Memory B cell (primary cell): Measurements from ENCODE around the gene DDX23.

ENCODE experiments used
- ATAC-seq: fragments of 150-1000 bp; cut with Tn5 transposase; 2 replicates; pipeline ENCODE4 v1.10.0; 2021; ENCODE audit warnings: low read depth, mild to moderate bottlenecking, moderate library complexity
- DNase-seq, 2 donors: peaks; one replicate each; pipeline ENCODE4 v3.0.0; 2022; ENCODE audit warnings: low spot score in 2 of 2
- H3K27ac Mint-ChIP-seq: one replicate; pipeline ENCODE4 v1.8.0; 2022; ENCODE audit warnings: mild to moderate bottlenecking, moderate library complexity, mixed read lengths
- H3K27me3 Mint-ChIP-seq: one replicate; pipeline ENCODE4 v1.8.0; 2022; ENCODE audit warnings: mixed read lengths
- H3K36me3 Mint-ChIP-seq: one replicate; pipeline ENCODE4 v1.8.0; 2022; ENCODE audit warnings: mild to moderate bottlenecking, mixed read lengths
- H3K4me1 Mint-ChIP-seq: one replicate; pipeline ENCODE4 v1.8.0; 2022; ENCODE audit warnings: mixed read lengths
- H3K4me3 Mint-ChIP-seq: one replicate; pipeline ENCODE4 v1.8.0; 2022; ENCODE audit warnings: mild to moderate bottlenecking, moderate library complexity, mixed read lengths
- H3K9me3 Mint-ChIP-seq: one replicate; pipeline ENCODE4 v1.8.0; 2022; ENCODE audit warnings: mixed read lengths

Gene DDX23

GRCh38 chr12:48788524-48788853, 63.5 kb downstream of the DDX23 start:
- no peak overlapping the region for H3K27ac Mint-ChIP-seq
- H3K27me3 Mint-ChIP-seq = peaks cover 34% of the 10 kb centered on the region
- peak overlapping the region; percentile 73 for H3K4me3 Mint-ChIP-seq
- peaks cover 12% of the 10 kb centered on the region for H3K4me1 Mint-ChIP-seq
- H3K9me3 Mint-ChIP-seq = no peaks in the 10 kb centered on the region
- no peak for DNase-seq
- no peak for ATAC-seq
- H3K36me3 Mint-ChIP-seq = no peaks in the 10 kb centered on the region

GRCh38 chr12:48787791-48788523, 64.0 kb downstream of the DDX23 start:
- Mint-ChIP-seq H3K9me3 (no peaks in the 10 kb centered on the region), H3K27ac (no peak overlapping the region), H3K4me3 (peak overlapping the region; percentile 73), H3K27me3 (peaks cover 31% of the 10 kb centered on the region), H3K4me1 (peaks cover 12% of the 10 kb centered on the region), H3K36me3 (no peaks in the 10 kb centered on the region)
- DNase-seq (no peak), ATAC-seq (no peak)

GRCh38 chr12:48786591-48787544, 65.1 kb downstream of the DDX23 start:
- DNase-seq = no peak
- H3K27ac Mint-ChIP-seq = no peak overlapping the region
- no peak overlapping the region for H3K4me3 Mint-ChIP-seq
- ATAC-seq = no peak
- H3K27me3 Mint-ChIP-seq = peaks cover 35% of the 10 kb centered on the region
- peaks cover 12% of the 10 kb centered on the region for H3K4me1 Mint-ChIP-seq
- no peaks in the 10 kb centered on the region for H3K9me3 Mint-ChIP-seq
- H3K36me3 Mint-ChIP-seq = no peaks in the 10 kb centered on the region

- ATAC-seq = no peak
- H3K27ac Mint-ChIP-seq = no peak overlapping the region
- H3K9me3 Mint-ChIP-seq = no peaks in the 10 kb centered on the region
- peaks cover under 1% of the 10 kb centered on the region for H3K4me1 Mint-ChIP-seq
- H3K36me3 Mint-ChIP-seq = no peaks in the 10 kb centered on the region
- H3K27me3 Mint-ChIP-seq = peaks cover 20% of the 10 kb centered on the region
- no peak for DNase-seq
- H3K4me3 Mint-ChIP-seq = no peak overlapping the region
Observed at GRCh38 chr12:48783432-48783831, 68.5 kb downstream of the DDX23 start.

- no peaks in the 10 kb centered on the region for H3K36me3 Mint-ChIP-seq
- no peak for ATAC-seq
- H3K4me1 Mint-ChIP-seq = no peaks in the 10 kb centered on the region
- no peak overlapping the region for H3K4me3 Mint-ChIP-seq
- H3K9me3 Mint-ChIP-seq = no peaks in the 10 kb centered on the region
- H3K27ac Mint-ChIP-seq = no peak overlapping the region
- H3K27me3 Mint-ChIP-seq = peaks cover 15% of the 10 kb centered on the region
- DNase-seq = no peak
Observed at GRCh38 chr12:48782457-48783395, 69.2 kb downstream of the DDX23 start.

GRCh38 chr12:48781750-48782456, 70.1 kb downstream of the DDX23 start:
- H3K36me3 Mint-ChIP-seq = no peaks in the 10 kb centered on the region
- peaks cover 11% of the 10 kb centered on the region for H3K27me3 Mint-ChIP-seq
- no peaks in the 10 kb centered on the region for H3K9me3 Mint-ChIP-seq
- no peak overlapping the region for H3K27ac Mint-ChIP-seq
- H3K4me3 Mint-ChIP-seq = no peak overlapping the region
- ATAC-seq (no peak), DNase-seq (no peak)
- H3K4me1 Mint-ChIP-seq = no peaks in the 10 kb centered on the region

- ATAC-seq (no peak), DNase-seq (no peak)
- H3K4me1 Mint-ChIP-seq = no peaks in the 10 kb centered on the region
- H3K36me3 Mint-ChIP-seq = no peaks in the 10 kb centered on the region
- H3K27me3 Mint-ChIP-seq = peaks cover 6% of the 10 kb centered on the region
- no peak overlapping the region for H3K27ac Mint-ChIP-seq
- H3K9me3 Mint-ChIP-seq = no peaks in the 10 kb centered on the region
- no peak overlapping the region for H3K4me3 Mint-ChIP-seq
Observed at GRCh38 chr12:48780381-48781025, 71.5 kb downstream of the DDX23 start.

GRCh38 chr12:48779869-48780268, 72.1 kb downstream of the DDX23 start:
- Mint-ChIP-seq H3K27ac (no peak overlapping the region), H3K9me3 (no peaks in the 10 kb centered on the region), H3K4me1 (no peaks in the 10 kb centered on the region), H3K36me3 (no peaks in the 10 kb centered on the region), H3K4me3 (no peak overlapping the region), H3K27me3 (peaks cover 6% of the 10 kb centered on the region)
- DNase-seq (no peak), ATAC-seq (no peak)
